HuH-7.5 (cell line): ENCODE measurements around the gene CNIH2.
"Not testable (repeated sequence)": the region's sequence is repeated elsewhere in the genome, so short reads cannot be mapped to it uniquely, and the experiment has no call there.

Experiments used
- DNase-seq: peaks from one replicate; pipeline ENCODE4 v3.0.0; 2011; ENCODE audit warnings: low spot score

The CNIH2 gene

GRCh38 chr11:66277471-66278362 lies at the start of gene CNIH2:
TSS of gene CNIH2 (plus strand) at chr11:66278175. CDS start at chr11:66278457, 282 bp downstream.
- peak; percentile 100 for DNase-seq

- DNase-seq = no peak
Observed at GRCh38 chr11:66228521-66228920, 49.5 kb upstream of the CNIH2 start.

- no peak for DNase-seq
Observed at GRCh38 chr11:66230156-66230555, 47.8 kb upstream of the CNIH2 start.

- no peak for DNase-seq
Observed at GRCh38 chr11:66230978-66231377, 47.0 kb upstream of the CNIH2 start.

- no peak for DNase-seq
Observed at GRCh38 chr11:66231561-66231960, 46.4 kb upstream of the CNIH2 start.

GRCh38 chr11:66232769-66233168 lies 45.2 kb upstream of the CNIH2 start:
- no peak for DNase-seq

- DNase-seq = no peak
Observed at GRCh38 chr11:66233301-66233700, 44.7 kb upstream of the CNIH2 start.

GRCh38 chr11:66235141-66235540 lies 42.8 kb upstream of the CNIH2 start:
- no peak for DNase-seq

GRCh38 chr11:66237867-66238266 lies 40.1 kb upstream of the CNIH2 start:
- DNase-seq = no peak

GRCh38 chr11:66238786-66239413 lies 39.1 kb upstream of the CNIH2 start:
- no peak for DNase-seq

GRCh38 chr11:66239511-66239910 lies 38.5 kb upstream of the CNIH2 start:
- no peak for DNase-seq

- no peak for DNase-seq
Observed at GRCh38 chr11:66239998-66240780, 37.8 kb upstream of the CNIH2 start.

- no peak for DNase-seq
Observed at GRCh38 chr11:66240781-66241136, 37.2 kb upstream of the CNIH2 start.

- DNase-seq = no peak
Observed at GRCh38 chr11:66242095-66242765, 35.7 kb upstream of the CNIH2 start.

- no peak for DNase-seq
Observed at GRCh38 chr11:66243782-66244535, 34.0 kb upstream of the CNIH2 start.

GRCh38 chr11:66247295-66247694 lies 30.7 kb upstream of the CNIH2 start:
- no peak for DNase-seq

- no peak for DNase-seq
Observed at GRCh38 chr11:66247801-66248200, 30.2 kb upstream of the CNIH2 start.

- no peak for DNase-seq
Observed at GRCh38 chr11:66248903-66249302, 29.1 kb upstream of the CNIH2 start.

GRCh38 chr11:66251809-66252208 lies 26.2 kb upstream of the CNIH2 start:
- DNase-seq = no peak

- DNase-seq = not testable (repeated sequence)
Observed at GRCh38 chr11:66253081-66253480, 24.9 kb upstream of the CNIH2 start.

- no peak for DNase-seq
Observed at GRCh38 chr11:66258473-66258893, 19.5 kb upstream of the CNIH2 start.
